Fibroblast of upper back skin (primary cell): ENCODE data around the gene C2orf76.
A peak's percentile ranks its signal among the peaks of the same experiment; 100 is the strongest.
"Not testable (repeated sequence)": the region's sequence is repeated elsewhere in the genome, so short reads cannot be mapped to it uniquely, and the experiment has no call there.

Experiments used
- DNase-seq: peaks from one replicate; pipeline ENCODE4 v3.0.0-alpha.2; 2013

The C2orf76 gene

GRCh38 chr2:119366649-119367471 is at the start of gene C2orf76, which contains the start of gene DBI:
Gene C2orf76 (minus strand): TSS chr2:119366834. CDS start chr2:119339959, 26,875 bp downstream.
Gene DBI (plus strand): TSS chr2:119366977. CDS start chr2:119367052, 75 bp downstream.
- DNase-seq: peak; percentile 94

DNA sequence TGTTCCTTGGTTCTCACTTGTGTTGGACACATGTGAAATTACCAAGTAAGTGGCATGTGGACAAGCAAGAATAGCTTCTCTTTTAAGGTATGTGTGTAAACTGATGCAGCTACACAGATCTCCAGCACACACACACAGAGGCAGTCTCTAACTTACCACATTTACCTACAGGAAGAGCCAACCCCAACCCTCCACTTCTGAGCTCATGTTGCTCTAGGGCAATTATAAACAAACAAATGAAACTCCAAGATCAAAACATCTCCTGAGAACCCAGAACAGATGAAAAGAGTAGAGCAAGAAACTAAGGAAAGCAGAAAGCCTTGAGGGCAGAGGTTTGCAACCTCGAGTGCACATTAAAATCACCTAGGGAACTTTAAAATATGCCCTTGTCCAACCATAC is 49.0 kb upstream of the C2orf76 start:
- DNase-seq: no peak

DNA sequence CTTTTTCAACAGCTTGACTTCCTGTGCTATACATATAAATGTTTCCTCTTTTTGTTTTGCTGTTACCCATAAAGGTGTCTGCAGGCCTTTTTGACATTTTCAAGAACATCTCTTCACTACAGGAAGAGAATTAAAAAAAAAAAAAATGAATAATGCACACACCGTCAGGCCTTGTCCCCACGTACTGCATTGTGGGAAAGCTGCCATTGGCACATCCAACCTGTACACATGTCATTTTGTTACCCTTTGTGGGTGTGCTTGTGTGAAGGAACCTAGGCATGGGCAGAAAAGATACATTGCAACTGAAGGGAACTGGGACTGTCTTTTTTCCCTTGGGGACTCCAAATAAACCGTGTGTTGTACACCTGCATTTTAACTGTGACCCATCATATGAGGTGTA is 48.3 kb upstream of the C2orf76 start:
- DNase-seq: no peak

DNA sequence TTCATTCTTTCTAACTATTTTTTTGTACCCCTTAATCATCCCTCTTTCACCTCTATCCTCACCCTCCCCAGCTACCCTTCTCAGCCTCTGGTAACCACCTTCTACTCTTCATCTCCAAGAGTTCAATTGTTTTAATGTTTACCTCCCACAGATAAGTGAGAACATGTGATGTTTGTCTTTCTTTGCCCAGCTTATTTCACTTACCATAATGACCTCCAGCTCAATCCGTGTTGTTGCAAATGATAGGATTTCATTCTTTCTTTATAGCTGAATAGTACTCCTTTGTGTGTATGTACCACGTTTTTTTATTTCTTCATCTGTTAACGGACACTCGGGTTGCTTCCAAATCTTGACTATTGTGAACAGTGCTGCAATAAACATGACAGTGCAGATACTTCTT is 42.9 kb upstream of the C2orf76 start:
- no peak for DNase-seq

- DNase-seq: no peak
Observed at GRCh38 chr2:119408221-119408619, 41.6 kb upstream of the C2orf76 start.

DNA sequence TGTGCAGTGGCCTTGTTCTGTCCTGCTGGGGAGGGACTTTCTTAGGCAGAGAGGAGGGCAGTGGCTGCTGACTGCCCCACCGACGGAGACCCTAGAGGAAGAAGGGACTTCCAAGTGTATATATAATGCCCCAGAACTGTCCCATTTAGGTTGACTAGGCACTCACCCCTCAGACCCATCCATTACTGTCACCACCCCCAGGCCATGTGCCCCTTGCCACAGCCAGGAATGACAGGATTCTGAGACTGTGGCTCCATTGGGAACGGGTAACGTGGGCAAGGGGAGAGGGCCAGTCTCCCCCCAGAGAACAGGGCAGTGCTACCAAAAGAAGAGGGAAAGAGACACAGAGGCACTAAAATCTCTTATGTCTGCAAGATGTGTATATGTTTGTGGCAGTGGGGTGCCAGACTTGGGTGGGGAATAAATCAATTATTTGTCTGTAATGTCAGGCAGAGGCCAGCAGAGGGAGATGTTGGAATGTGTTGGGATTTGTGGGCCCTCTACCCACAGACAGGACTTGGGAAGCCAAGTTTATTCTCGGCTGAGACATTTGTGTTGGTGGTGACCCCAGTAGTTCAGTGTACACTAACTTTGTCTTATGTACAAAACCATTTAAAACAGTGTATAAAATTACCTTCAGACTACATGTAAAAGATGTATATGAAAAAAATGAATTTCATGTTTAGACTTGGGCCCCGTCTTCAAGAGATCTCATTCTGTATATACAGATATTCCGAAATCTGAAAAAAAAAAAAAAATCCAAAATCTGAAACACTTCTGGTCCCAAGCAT is 41.0 kb upstream of the C2orf76 start:
- DNase-seq: peak; percentile 55

DNA sequence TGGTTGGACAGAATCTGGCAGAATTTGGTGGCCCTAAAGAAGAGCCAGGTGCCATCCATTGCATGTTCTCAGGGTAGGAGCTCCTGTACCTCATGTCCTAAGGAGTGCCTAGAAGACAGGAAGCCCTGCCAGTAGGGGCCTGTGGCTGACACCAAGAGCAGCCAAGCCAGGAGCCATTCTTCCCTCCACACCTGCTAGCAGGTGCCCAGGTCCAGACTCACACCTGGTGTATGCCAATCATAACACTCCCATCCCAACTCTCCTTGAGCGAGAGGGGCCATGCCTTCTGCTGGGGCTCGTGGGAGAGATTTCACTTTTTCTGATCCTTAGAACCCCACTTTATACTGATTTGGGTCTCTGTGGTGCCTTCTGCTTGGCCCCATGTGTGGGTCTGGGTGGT is 38.5 kb upstream of the C2orf76 start:
- no peak for DNase-seq

- DNase-seq: not testable (repeated sequence)
Observed at GRCh38 chr2:119403618-119404017, 37.0 kb upstream of the C2orf76 start.

GRCh38 chr2:119402645-119403560 is 36.3 kb upstream of the C2orf76 start:
- DNase-seq: peak; percentile 9

DNA sequence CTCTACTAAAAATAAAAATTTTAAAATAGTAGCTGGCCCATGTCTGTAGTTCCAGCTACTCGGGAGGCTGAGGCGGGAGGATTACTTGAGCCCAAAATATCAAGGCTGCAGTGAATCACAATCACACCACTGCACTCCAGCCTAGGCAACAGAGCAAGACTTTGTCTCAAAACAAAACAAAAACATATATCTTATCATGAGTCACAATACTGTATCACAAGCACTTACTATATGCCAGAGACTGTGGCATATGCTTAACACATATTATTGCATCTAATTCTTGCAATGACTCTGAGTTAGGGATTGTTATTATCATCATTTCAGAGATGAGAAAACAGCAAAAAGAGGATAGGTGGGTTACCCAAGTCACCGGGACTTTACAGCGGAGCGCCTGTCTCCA is 35.5 kb upstream of the C2orf76 start:
- no peak for DNase-seq

DNA sequence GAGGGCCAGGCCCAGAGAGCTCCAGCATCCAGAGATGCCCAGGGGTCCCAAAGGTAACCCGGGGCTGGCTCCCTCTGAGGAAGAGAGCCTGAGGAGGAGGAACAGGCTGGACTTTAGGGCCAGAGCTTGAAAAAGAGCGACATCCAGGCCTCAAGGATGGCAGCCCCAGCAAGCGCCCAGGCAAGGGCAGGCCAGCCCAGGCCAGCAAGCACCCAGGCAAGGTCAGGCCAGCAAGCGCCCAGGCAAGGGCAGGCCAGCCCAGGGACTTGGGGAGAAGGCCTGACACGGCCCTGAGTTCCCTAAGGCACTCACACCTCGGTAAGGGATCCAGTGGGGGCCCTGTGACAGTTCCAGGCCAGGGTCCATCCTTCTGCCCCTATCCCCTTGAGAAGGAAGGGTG is 30.6 kb upstream of the C2orf76 start:
- DNase-seq: no peak

- no peak for DNase-seq
Observed at GRCh38 chr2:119393971-119394748, 27.5 kb upstream of the C2orf76 start.

DNA sequence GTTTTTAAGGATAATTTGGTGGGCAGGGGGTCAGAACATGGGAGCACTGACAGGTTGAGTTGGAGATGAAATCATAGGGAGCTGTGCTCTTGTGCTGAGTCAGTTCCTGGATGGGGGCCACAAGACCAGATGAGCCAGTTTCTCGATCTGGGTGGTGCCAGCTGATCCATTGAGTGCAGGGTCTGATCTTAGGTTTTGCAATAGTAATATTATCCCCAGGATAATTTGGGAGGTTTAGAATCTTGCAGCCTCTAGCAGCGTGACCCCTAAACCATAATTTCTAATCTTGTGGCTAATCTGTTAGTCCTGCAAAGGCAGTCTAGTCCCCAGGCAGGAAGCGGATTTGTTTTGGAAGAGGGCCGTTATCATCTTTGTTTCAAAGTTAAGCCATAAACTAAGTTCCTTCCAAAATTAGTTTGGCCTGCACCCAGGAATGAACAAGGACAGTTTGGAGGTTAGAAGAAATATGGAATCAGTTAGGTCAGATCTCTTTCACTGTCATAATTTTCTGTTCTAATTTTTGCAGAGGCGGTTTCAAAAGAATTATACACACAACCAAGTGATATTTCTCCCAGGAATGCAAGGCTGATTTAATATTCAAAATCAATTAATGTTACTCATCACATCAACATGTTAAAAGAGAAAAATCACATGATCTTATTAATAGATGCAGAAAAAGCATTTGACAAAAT is 23.1 kb upstream of the C2orf76 start:
- peak; percentile 82 for DNase-seq

GRCh38 chr2:119387381-119388129 is 20.9 kb upstream of the C2orf76 start:
- peak; percentile 90 for DNase-seq

GRCh38 chr2:119385466-119385865 is 18.8 kb upstream of the C2orf76 start:
- no peak for DNase-seq

DNA sequence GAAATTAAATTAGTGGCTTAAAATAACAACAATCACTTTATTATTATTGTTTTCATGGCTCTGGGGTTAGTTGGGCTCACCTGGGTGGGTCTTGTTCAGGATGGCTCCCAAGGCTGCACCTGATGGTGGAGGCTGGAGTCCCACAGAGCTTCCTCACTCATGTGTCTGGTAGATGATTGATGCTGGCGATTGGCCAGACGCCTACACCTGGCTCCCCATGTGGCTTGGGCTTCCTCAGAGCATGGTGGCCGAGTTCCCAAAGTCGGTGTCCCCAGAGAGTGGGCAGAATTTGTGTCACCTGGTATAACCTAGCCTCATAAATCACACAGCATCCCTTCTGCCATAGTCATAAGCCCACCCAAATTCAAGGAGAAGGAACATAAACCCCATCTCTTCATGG is 18.3 kb upstream of the C2orf76 start:
- no peak for DNase-seq

- DNase-seq: no peak
Observed at GRCh38 chr2:119383410-119384140, 16.9 kb upstream of the C2orf76 start.

GRCh38 chr2:119378566-119378965 is 11.9 kb upstream of the C2orf76 start:
- DNase-seq: no peak

- DNase-seq: no peak
Observed at GRCh38 chr2:119377993-119378345, 11.3 kb upstream of the C2orf76 start.
